ENCODE results near the gene FOXK2.

The FOXK2 gene

GRCh38 chr17:82594571-82594970 lies 75.0 kb downstream of the FOXK2 start:
- Histone ChIP-seq H3K4me1 (ENCODE audit: control insufficient read depth, insufficient read depth, low read length, poor library complexity, severe bottlenecking) (peaks cover 19% of the 10 kb centered on the region), H3K36me3 (ENCODE audit: control insufficient read depth, insufficient read depth, low read length) (peaks cover 7% of the 10 kb centered on the region)
- no peak for DNase-seq

GRCh38 chr17:82595893-82596292 lies 76.4 kb downstream of the FOXK2 start:
- DNase-seq = no peak
- Histone ChIP-seq H3K4me1 (ENCODE audit: control insufficient read depth, insufficient read depth, low read length, poor library complexity, severe bottlenecking) (peaks cover 19% of the 10 kb centered on the region), H3K9me3 (ENCODE audit: control insufficient read depth, low read length) (no peaks in the 10 kb centered on the region), H3K27me3 (replicated peaks; ENCODE audit: control insufficient read depth, insufficient read depth, low read length, poor library complexity, severe bottlenecking) (no peaks in the 10 kb centered on the region), H3K36me3 (ENCODE audit: control insufficient read depth, insufficient read depth, low read length) (peaks cover 14% of the 10 kb centered on the region), H3K27ac (ENCODE audit: insufficient read depth, low read length, poor library complexity, severe bottlenecking) (no peak overlapping the region), H3K4me3 (ENCODE audit: insufficient read depth, low read depth, low read length, poor library complexity, severe bottlenecking) (no peak overlapping the region)

More at GRCh38 chr17:82594571-82594970, 75.0 kb downstream of the FOXK2 start:
- Histone ChIP-seq H3K9me3 (ENCODE audit: control insufficient read depth, low read length) (no peaks in the 10 kb centered on the region), H3K27ac (ENCODE audit: insufficient read depth, low read length, poor library complexity, severe bottlenecking) (no peak overlapping the region), H3K4me3 (ENCODE audit: insufficient read depth, low read depth, low read length, poor library complexity, severe bottlenecking) (no peak overlapping the region), H3K27me3 (replicated peaks; ENCODE audit: control insufficient read depth, insufficient read depth, low read length, poor library complexity, severe bottlenecking) (no peaks in the 10 kb centered on the region)

GRCh38 chr17:82596296-82596695 lies 76.8 kb downstream of the FOXK2 start:
- H3K4me1 ChIP-seq (ENCODE audit: control insufficient read depth, insufficient read depth, low read length, poor library complexity, severe bottlenecking) = peaks cover 19% of the 10 kb centered on the region
- H3K27me3 ChIP-seq (replicated peaks; ENCODE audit: control insufficient read depth, insufficient read depth, low read length, poor library complexity, severe bottlenecking) = no peaks in the 10 kb centered on the region
- H3K36me3 ChIP-seq (ENCODE audit: control insufficient read depth, insufficient read depth, low read length) = peaks cover 15% of the 10 kb centered on the region
- no peak for DNase-seq
- no peak overlapping the region for H3K27ac ChIP-seq (ENCODE audit: insufficient read depth, low read length, poor library complexity, severe bottlenecking)
- no peak overlapping the region for H3K4me3 ChIP-seq (ENCODE audit: insufficient read depth, low read depth, low read length, poor library complexity, severe bottlenecking)
- no peaks in the 10 kb centered on the region for H3K9me3 ChIP-seq (ENCODE audit: control insufficient read depth, low read length)

- H3K4me1 ChIP-seq (ENCODE audit: control insufficient read depth, insufficient read depth, low read length, poor library complexity, severe bottlenecking) = peaks cover 18% of the 10 kb centered on the region
- DNase-seq = no peak
- H3K27ac ChIP-seq (ENCODE audit: insufficient read depth, low read length, poor library complexity, severe bottlenecking) = no peak overlapping the region
- no peak overlapping the region for H3K4me3 ChIP-seq (ENCODE audit: insufficient read depth, low read depth, low read length, poor library complexity, severe bottlenecking)
- H3K27me3 ChIP-seq (replicated peaks; ENCODE audit: control insufficient read depth, insufficient read depth, low read length, poor library complexity, severe bottlenecking) = no peaks in the 10 kb centered on the region
- peaks cover 20% of the 10 kb centered on the region for H3K36me3 ChIP-seq (ENCODE audit: control insufficient read depth, insufficient read depth, low read length)
- no peaks in the 10 kb centered on the region for H3K9me3 ChIP-seq (ENCODE audit: control insufficient read depth, low read length)
Observed at GRCh38 chr17:82596837-82597672, 77.5 kb downstream of the FOXK2 start.

GRCh38 chr17:82598256-82599119 lies 79.0 kb downstream of the FOXK2 start:
- H3K36me3 ChIP-seq (ENCODE audit: control insufficient read depth, insufficient read depth, low read length) = peaks cover 31% of the 10 kb centered on the region
- no peak overlapping the region for H3K27ac ChIP-seq (ENCODE audit: insufficient read depth, low read length, poor library complexity, severe bottlenecking)
- no peaks in the 10 kb centered on the region for H3K27me3 ChIP-seq (replicated peaks; ENCODE audit: control insufficient read depth, insufficient read depth, low read length, poor library complexity, severe bottlenecking)
- DNase-seq = no peak
- no peak overlapping the region for H3K4me3 ChIP-seq (ENCODE audit: insufficient read depth, low read depth, low read length, poor library complexity, severe bottlenecking)
- H3K9me3 ChIP-seq (ENCODE audit: control insufficient read depth, low read length) = no peaks in the 10 kb centered on the region
- peaks cover 6% of the 10 kb centered on the region for H3K4me1 ChIP-seq (ENCODE audit: control insufficient read depth, insufficient read depth, low read length, poor library complexity, severe bottlenecking)

- no peak for DNase-seq
- Histone ChIP-seq H3K4me1 (ENCODE audit: control insufficient read depth, insufficient read depth, low read length, poor library complexity, severe bottlenecking) (peaks cover 5% of the 10 kb centered on the region), H3K27me3 (replicated peaks; ENCODE audit: control insufficient read depth, insufficient read depth, low read length, poor library complexity, severe bottlenecking) (no peaks in the 10 kb centered on the region), H3K27ac (ENCODE audit: insufficient read depth, low read length, poor library complexity, severe bottlenecking) (no peak overlapping the region), H3K4me3 (ENCODE audit: insufficient read depth, low read depth, low read length, poor library complexity, severe bottlenecking) (no peak overlapping the region), H3K36me3 (ENCODE audit: control insufficient read depth, insufficient read depth, low read length) (peaks cover 35% of the 10 kb centered on the region), H3K9me3 (ENCODE audit: control insufficient read depth, low read length) (no peaks in the 10 kb centered on the region)
Observed at GRCh38 chr17:82599674-82600661, 80.4 kb downstream of the FOXK2 start.

- Histone ChIP-seq H3K4me3 (ENCODE audit: insufficient read depth, low read depth, low read length, poor library complexity, severe bottlenecking) (no peak overlapping the region), H3K4me1 (ENCODE audit: control insufficient read depth, insufficient read depth, low read length, poor library complexity, severe bottlenecking) (peaks cover 5% of the 10 kb centered on the region), H3K9me3 (ENCODE audit: control insufficient read depth, low read length) (no peaks in the 10 kb centered on the region), H3K36me3 (ENCODE audit: control insufficient read depth, insufficient read depth, low read length) (peaks cover 39% of the 10 kb centered on the region), H3K27ac (ENCODE audit: insufficient read depth, low read length, poor library complexity, severe bottlenecking) (no peak overlapping the region), H3K27me3 (replicated peaks; ENCODE audit: control insufficient read depth, insufficient read depth, low read length, poor library complexity, severe bottlenecking) (no peaks in the 10 kb centered on the region)
- no peak for DNase-seq
Observed at GRCh38 chr17:82600731-82601446, 81.4 kb downstream of the FOXK2 start.

- Histone ChIP-seq H3K4me3 (ENCODE audit: insufficient read depth, low read depth, low read length, poor library complexity, severe bottlenecking) (no peak overlapping the region), H3K4me1 (ENCODE audit: control insufficient read depth, insufficient read depth, low read length, poor library complexity, severe bottlenecking) (peaks cover 5% of the 10 kb centered on the region), H3K36me3 (ENCODE audit: control insufficient read depth, insufficient read depth, low read length) (peaks cover 45% of the 10 kb centered on the region), H3K9me3 (ENCODE audit: control insufficient read depth, low read length) (no peaks in the 10 kb centered on the region), H3K27me3 (replicated peaks; ENCODE audit: control insufficient read depth, insufficient read depth, low read length, poor library complexity, severe bottlenecking) (no peaks in the 10 kb centered on the region), H3K27ac (ENCODE audit: insufficient read depth, low read length, poor library complexity, severe bottlenecking) (no peak overlapping the region)
- no peak for DNase-seq
Observed at GRCh38 chr17:82601447-82602000, 82.0 kb downstream of the FOXK2 start.

- Histone ChIP-seq H3K27ac (ENCODE audit: insufficient read depth, low read length, poor library complexity, severe bottlenecking) (no peak overlapping the region), H3K4me3 (ENCODE audit: insufficient read depth, low read depth, low read length, poor library complexity, severe bottlenecking) (no peak overlapping the region), H3K4me1 (ENCODE audit: control insufficient read depth, insufficient read depth, low read length, poor library complexity, severe bottlenecking) (peaks cover 5% of the 10 kb centered on the region), H3K36me3 (ENCODE audit: control insufficient read depth, insufficient read depth, low read length) (peaks cover 39% of the 10 kb centered on the region), H3K27me3 (replicated peaks; ENCODE audit: control insufficient read depth, insufficient read depth, low read length, poor library complexity, severe bottlenecking) (no peaks in the 10 kb centered on the region), H3K9me3 (ENCODE audit: control insufficient read depth, low read length) (no peaks in the 10 kb centered on the region)
- no peak for DNase-seq
Observed at GRCh38 chr17:82602487-82602886, 83.0 kb downstream of the FOXK2 start.
